Nephron progenitor cell (in vitro differentiated cells): ENCODE results near the gene SLC38A8.
A peak's percentile ranks its signal among the peaks of the same experiment; 100 is the strongest.

Source experiments
- DNase-seq: peaks from one replicate; pipeline ENCODE4 v3.0.0; 2021
- H3K27ac Mint-ChIP-seq: 2 replicates; pipeline ENCODE4 v1.8.0; 2021; ENCODE audit warnings: mild to moderate bottlenecking, moderate library complexity, mixed read lengths
- H3K27me3 Mint-ChIP-seq: 2 replicates; pipeline ENCODE4 v1.8.0; 2021; ENCODE audit warnings: mild to moderate bottlenecking, low read depth, mixed read lengths; ENCODE audit not compliant: poor library complexity
- H3K36me3 Mint-ChIP-seq: 2 replicates; pipeline ENCODE4 v1.8.0; 2021; ENCODE audit warnings: low read depth, mixed read lengths
- H3K4me1 Mint-ChIP-seq: 2 replicates; pipeline ENCODE4 v1.8.0; 2021; ENCODE audit warnings: mixed read lengths
- H3K4me3 Mint-ChIP-seq: 2 replicates; pipeline ENCODE4 v1.8.0; 2021; ENCODE audit warnings: mild to moderate bottlenecking, moderate library complexity, mixed read lengths
- H3K9me3 Mint-ChIP-seq: 2 replicates; pipeline ENCODE4 v1.8.0; 2021; ENCODE audit warnings: mild to moderate bottlenecking, moderate library complexity, mixed read lengths
- TF ChIP-seq, protein P1 (sequence below): fragments of 200-600 bp; sonication (generic); IDR thresholded peaks from 2 replicates; pipeline ENCODE4 v1.5.0; 2021; ENCODE audit warnings: antibody characterized with exemption

SLC38A8 gene

DNA sequence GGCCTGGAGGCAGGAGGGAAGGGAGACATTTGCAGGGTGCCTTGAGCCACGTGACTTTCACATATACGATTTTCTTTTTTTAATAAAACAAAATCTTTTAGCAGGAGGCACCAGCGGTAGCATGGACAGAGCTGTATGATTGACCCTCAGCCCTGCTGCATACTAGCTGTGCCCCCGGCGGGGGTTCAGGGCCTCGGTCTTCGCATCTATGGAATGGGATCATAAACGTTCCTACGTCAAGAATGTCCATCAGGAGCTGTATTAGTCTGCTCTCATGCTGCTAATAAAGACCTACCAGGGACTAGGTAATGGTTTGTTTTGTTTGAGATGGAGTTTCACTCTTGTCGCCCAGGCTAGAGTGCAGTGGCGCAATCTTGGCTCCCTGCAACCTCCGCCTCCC, 27.2 kb downstream of the SLC38A8 start:
- Mint-ChIP-seq H3K27me3 (peaks cover 12% of the 10 kb centered on the region), H3K4me3 (no peak overlapping the region), H3K36me3 (peaks cover 6% of the 10 kb centered on the region), H3K27ac (no peak overlapping the region), H3K9me3 (peaks cover 34% of the 10 kb centered on the region), H3K4me1 (peaks cover 11% of the 10 kb centered on the region)
- TF ChIP-seq, protein P1, sequence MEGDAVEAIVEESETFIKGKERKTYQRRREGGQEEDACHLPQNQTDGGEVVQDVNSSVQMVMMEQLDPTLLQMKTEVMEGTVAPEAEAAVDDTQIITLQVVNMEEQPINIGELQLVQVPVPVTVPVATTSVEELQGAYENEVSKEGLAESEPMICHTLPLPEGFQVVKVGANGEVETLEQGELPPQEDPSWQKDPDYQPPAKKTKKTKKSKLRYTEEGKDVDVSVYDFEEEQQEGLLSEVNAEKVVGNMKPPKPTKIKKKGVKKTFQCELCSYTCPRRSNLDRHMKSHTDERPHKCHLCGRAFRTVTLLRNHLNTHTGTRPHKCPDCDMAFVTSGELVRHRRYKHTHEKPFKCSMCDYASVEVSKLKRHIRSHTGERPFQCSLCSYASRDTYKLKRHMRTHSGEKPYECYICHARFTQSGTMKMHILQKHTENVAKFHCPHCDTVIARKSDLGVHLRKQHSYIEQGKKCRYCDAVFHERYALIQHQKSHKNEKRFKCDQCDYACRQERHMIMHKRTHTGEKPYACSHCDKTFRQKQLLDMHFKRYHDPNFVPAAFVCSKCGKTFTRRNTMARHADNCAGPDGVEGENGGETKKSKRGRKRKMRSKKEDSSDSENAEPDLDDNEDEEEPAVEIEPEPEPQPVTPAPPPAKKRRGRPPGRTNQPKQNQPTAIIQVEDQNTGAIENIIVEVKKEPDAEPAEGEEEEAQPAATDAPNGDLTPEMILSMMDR = no peak
- DNase-seq = no peak

- Mint-ChIP-seq H3K27me3 (peaks cover 16% of the 10 kb centered on the region), H3K36me3 (peaks cover 6% of the 10 kb centered on the region), H3K27ac (no peak overlapping the region), H3K4me1 (peaks cover 11% of the 10 kb centered on the region), H3K9me3 (peaks cover 28% of the 10 kb centered on the region), H3K4me3 (no peak overlapping the region)
- TF ChIP-seq, protein P1 = no peak
- DNase-seq = no peak
Measured at GRCh38 chr16:84014570-84015327, 27.8 kb downstream of the SLC38A8 start.

DNA sequence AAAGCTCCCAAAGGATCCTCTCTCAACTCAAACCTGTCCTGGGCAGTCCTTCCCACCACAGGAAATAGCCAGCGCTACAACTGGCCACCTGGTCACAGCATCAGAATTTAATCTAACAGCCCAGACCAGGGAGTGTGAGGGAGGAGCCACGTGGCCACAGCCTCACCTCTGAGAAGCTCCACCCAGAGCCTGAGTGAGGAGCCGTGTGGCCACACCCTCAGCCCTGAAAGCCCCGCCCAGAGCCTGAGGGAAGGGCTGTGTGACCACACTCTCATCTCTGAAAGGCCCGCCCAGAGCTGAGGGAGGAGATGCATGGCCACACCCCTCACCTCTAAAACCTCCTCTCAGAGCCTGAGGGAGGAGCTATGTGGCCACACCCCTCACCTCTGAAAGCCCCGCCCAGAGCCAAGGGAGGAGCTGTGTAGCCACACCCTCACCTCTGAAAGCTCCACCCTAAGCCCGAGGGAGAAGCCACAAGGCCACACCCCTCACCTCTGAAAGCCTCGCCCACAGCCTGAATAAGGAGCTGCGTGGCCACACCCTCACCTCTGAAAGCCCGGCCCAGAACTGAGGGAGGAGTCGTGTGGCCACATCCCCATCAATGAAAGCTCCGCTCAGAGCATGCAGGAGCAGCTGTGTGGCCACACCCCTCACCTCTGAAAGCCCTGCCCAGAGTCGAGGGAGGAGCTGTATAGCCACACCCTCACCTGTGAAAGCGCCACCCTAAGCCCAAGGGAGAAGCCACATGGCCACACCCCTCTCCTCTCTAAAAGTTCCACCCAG, 28.6 kb downstream of the SLC38A8 start:
- no peaks in the 10 kb centered on the region for H3K36me3 Mint-ChIP-seq
- no peak overlapping the region for H3K27ac Mint-ChIP-seq
- H3K4me1 Mint-ChIP-seq = peaks cover 11% of the 10 kb centered on the region
- H3K9me3 Mint-ChIP-seq = peaks cover 21% of the 10 kb centered on the region
- H3K27me3 Mint-ChIP-seq = peaks cover 17% of the 10 kb centered on the region
- peak; percentile 93 for DNase-seq
- no peak overlapping the region for H3K4me3 Mint-ChIP-seq
- TF ChIP-seq, protein P1 = no peak

DNA sequence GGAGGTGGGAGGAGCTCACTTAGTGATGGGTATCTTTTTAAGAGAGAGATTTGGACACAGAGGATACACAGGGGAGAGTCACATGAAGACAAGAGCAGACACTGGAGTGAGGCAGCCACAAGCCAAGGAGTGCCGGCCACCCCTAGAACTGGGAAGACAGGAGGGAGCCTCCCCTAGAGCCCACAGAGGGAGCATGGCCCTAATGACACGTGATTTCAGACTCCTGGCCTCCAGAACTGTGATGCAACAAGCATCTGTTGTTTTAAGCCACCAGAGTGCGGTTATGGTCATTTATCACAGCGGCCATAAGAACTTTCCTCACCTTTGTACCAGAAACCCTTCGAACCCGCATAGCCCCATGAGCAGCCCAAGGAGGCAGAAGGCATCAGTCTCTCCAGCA, 33.3 kb downstream of the SLC38A8 start:
- TF ChIP-seq, protein P1 = no peak
- H3K4me1 Mint-ChIP-seq = peaks cover 16% of the 10 kb centered on the region
- H3K9me3 Mint-ChIP-seq = no peaks in the 10 kb centered on the region
- H3K4me3 Mint-ChIP-seq = no peak overlapping the region
- peaks cover 18% of the 10 kb centered on the region for H3K27me3 Mint-ChIP-seq
- no peak overlapping the region for H3K27ac Mint-ChIP-seq
- no peaks in the 10 kb centered on the region for H3K36me3 Mint-ChIP-seq
- no peak for DNase-seq

DNA sequence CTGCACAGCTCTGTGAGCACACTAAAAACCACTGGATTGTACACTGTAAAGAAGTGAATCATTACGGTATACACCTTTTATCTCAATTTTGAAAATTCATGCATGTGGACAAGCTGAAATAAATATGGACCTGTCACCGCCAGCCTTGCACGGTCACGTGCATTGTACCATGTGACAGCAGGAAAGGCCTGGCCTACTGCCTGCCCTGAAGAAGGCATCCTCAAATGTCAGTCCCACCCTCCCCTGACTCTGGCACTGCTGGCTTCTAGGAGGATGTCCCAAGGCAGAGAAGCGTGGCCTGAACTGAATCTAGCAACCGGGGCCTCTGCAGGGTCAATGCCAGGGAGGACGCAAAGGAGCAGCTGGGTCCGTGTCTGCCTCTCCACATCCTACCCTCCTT, 34.6 kb downstream of the SLC38A8 start:
- peaks cover 18% of the 10 kb centered on the region for H3K27me3 Mint-ChIP-seq
- H3K4me3 Mint-ChIP-seq = no peak overlapping the region
- no peaks in the 10 kb centered on the region for H3K9me3 Mint-ChIP-seq
- no peaks in the 10 kb centered on the region for H3K36me3 Mint-ChIP-seq
- no peak for DNase-seq
- H3K4me1 Mint-ChIP-seq = peaks cover 20% of the 10 kb centered on the region
- TF ChIP-seq, protein P1 = no peak
- no peak overlapping the region for H3K27ac Mint-ChIP-seq
